ENCODE results near the gene MRPL58.
"Not testable (repeated sequence)": the region's sequence is repeated elsewhere in the genome, so short reads cannot be mapped to it uniquely, and the experiment has no call there.

Gene MRPL58

DNA sequence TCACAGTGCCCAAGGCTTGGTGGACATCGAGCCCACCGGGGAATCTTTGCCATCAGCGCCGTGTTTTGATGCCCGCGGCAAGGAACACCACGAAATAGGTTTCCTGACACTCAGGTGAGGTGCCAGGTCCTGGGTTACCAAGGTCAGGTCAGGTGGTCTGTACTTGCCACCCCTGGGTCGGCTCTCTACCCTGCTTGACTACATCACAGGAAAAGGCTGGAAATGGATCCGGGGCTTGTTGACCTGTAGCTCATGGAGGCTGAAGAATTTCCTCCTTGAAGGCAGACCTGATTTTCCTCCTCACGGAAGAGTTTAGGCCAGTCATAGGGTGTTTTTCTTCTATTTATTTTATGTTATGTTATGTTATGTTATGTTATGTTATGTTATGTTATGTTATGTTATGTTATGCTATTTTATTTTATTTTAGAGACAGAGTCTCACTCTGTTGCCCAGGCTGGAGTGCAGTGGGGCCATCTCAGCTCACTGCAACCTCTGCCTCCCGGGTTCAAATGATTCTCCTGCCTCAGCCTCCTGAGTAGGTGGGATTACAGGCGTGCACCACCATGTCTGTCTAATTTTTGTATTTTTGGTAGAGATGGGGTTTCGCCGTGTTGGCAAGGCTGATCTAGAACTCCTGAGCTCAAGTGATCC is 29.7 kb upstream of the MRPL58 start:
- peak overlapping the region in 19 of 21 experiments; percentile 38 to 83 (median 73) for H3K27ac ChIP-seq
- H3K4me3 ChIP-seq = peak overlapping the region; percentile 29 to 60 (median 51)

DNA sequence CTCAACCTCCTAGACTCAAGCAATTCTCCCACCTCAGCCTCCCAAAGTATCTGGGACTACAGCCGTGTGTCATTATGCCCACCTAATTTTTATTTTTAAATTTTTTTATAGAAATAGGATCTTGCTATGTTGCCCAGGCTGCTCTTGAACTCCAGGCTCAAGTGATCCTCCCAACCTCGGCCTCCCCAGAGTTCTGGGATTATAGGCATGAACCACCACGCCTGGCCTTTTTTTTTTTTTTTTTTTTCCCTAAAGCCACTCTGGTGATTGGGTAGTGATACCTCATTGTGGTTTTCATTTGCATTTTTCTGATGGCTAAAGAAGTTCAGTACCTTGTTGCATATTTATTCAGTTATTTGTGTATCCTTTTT is 26.3 kb upstream of the MRPL58 start:
- no peak overlapping the region for H3K4me3 ChIP-seq
- no peak overlapping the region for H3K27ac ChIP-seq

DNA sequence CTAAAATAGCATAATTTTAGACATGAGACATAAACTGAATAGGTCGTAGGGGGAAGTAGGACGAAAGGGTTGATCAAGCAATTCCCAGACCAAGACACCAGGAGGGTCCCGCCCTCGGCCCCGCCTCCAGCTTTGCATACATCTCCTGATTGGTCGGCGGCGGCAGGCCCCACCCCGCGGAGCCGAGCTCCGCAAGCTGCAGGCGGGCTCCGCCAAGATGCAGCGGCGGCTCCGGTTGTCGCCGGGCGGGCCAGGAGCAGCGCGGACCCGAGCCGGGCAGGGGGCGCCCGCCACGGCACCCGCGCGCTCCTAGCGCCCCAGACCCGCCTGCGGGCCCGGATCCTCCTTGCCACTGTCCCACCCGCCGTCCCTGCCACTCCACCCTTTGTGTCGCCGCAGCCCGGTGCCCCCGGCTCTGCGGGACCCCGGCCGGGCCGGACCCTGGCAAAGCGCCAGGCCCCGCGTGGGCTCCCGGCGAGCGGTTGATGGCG is 25.0 kb upstream of the MRPL58 start, which contains the start of gene CDR2L:
Gene CDR2L (plus strand): TSS at position 215 of the 491 bp plus-strand sequence. CDS start 412 bp downstream, outside the sequence.
- Histone ChIP-seq H3K27ac (peak within 1 kb of the TSS; percentile 23 to 92 (median 86)), H3K4me3 (peak within 1 kb of the TSS; percentile 54 to 85 (median 68))

DNA sequence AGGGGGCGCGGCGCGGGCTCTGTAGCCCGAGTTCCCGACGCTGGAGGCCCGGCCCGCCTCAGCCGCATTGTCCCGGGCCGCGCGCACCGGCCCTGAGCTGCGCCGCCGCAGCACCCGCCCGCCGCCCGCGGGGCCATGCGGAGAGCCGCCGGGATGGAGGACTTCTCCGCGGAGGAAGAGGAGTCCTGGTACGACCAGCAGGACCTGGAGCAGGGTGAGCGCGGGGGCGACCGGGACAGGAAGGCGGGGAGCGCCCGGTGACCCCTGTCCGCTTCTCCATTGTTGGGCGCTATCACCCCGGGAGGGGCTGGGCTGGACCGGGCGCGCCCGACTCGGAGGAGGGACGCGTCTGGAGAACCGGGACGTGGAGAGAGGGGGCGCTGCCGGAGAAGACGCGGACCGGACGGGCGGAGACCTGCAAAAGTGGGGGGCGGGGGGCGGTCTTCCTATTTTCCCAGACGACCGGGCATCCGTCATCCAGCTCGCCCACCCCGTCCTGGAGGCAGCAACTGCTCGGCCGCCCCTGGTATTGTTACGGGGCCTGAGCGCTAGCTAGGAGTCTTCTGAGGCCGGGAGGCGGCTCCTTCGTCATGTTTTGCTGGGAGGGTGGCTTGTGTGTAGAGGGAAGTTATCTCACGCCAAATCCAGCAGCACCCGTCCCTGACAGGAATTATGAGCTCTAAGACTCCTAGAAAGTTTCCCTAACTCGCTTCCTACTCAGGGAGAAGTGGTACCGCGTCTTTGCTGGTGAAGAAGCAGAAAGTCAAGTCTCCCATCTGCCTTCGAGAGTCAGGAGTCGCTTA is 24.4 kb upstream of the MRPL58 start:
- H3K4me3 ChIP-seq = peak overlapping the region; percentile 54 to 85 (median 68)

DNA sequence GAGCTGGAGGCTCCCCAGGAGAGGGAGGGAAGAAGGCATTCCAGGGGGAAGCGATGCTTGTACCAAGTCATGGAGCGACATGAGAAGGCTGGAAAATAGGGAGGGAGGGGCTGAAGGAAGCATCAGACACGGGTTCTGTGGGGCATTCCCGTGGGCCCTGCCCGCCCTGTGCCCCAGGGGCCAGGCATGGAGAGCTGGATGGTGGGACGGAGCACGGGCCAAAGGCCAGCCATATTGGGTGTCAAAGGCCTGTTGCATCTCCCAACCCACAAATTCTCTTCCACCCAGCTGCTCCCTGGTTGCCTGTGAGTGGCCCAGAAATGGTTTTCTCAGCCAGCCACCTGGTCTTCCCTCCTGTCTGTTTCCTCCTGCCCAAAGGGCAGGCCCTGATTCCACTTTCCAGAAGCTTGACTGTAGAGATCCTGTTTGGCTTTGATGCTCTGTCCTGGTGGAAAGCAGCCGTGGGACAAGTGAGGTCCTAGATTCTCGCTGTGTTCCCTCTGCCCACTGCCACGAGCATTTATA is 21.8 kb upstream of the MRPL58 start:
- Histone ChIP-seq H3K4me3 (no peak overlapping the region), H3K27ac (peak overlapping the region in 2 of 21 experiments; percentile 7 to 11)

More for the DNA sequence above, 24.4 kb upstream of the MRPL58 start:
- peak overlapping the region; percentile 23 to 92 (median 86) for H3K27ac ChIP-seq

DNA sequence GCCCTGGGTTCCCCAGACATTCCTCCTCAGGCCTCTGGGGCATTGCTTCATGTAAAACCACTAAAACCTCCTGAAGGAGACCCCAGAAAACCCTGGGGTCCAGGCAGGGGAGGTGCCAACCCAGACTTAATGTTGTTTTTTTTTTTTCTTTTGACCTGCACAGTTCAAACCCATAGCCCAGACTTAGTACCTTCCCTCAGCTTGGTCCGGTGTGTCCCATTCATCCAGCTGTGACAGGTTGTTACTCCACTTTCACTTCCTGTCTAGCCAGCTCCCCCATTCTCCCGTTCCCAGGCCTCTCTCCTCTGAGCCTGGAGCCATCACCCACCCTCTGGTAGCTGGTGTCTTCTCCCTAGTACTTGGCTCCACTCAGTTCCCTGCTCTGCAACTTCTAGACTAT is 20.2 kb upstream of the MRPL58 start:
- H3K27ac ChIP-seq = peak overlapping the region in 3 of 21 experiments; percentile 6 to 72 (median 37)
- no peak overlapping the region for H3K4me3 ChIP-seq

DNA sequence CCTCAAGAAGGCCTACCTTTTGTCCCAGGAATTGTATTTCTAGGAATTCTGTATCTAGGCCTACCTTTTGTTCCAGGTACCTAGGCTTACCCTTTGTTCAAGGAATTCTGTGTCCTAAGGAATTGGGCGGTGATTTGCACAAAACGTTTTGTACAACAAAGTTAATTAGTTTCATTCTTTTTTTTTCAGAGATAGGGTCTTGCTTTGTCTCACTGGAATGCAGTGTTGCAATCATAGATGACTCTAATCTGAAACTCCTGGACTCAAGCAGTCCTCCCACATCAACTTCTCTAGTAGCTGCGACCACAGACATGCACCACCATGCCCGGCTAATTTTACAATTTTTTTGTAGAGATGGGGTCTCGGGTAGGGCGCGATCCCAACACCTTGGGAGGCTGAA is 18.0 kb upstream of the MRPL58 start:
- H3K4me3 ChIP-seq = no peak overlapping the region
- peak overlapping the region in 3 of 21 experiments; percentile 3 to 71 (median 28) for H3K27ac ChIP-seq

DNA sequence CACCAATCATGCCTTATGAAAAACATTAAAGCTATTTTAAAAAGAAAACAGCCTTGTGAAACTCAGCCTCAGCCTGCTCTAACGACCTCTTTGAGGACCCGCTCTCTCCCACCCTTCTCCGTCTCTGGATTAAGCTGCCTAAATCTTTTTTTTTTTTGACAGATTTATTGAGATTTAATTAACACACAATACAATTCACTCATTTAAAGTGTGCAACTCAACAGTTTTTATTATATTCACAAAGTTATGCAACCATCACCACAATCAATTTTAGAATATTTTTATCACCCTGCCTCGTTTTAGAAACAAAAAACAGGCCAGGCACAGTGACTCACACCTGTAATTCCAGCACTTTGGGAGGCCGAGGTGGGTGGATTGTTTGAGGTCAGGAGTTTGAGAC is 16.6 kb upstream of the MRPL58 start:
- no peak overlapping the region for H3K4me3 ChIP-seq
- no peak overlapping the region for H3K27ac ChIP-seq

DNA sequence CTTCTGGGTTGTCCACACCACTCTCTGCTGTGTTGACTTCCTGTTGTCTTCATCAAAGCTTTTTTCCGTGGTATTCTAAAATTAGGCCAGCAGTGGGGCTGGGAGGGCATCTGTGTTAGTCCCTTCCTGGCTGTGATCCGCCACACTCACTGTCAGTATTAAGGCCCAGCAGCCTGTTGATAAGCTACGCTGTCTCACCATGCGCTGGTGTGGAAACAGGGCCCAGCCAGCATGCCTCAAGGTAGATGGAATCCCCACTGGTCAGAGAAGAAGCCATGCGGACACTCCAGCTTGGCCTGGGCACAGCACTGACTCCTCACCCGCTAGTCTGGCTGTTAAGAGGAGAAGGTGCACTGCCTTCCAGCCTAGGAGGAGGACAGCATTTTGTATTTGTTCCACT is 13.7 kb upstream of the MRPL58 start:
- Histone ChIP-seq H3K4me3 (no peak overlapping the region), H3K27ac (no peak overlapping the region)

DNA sequence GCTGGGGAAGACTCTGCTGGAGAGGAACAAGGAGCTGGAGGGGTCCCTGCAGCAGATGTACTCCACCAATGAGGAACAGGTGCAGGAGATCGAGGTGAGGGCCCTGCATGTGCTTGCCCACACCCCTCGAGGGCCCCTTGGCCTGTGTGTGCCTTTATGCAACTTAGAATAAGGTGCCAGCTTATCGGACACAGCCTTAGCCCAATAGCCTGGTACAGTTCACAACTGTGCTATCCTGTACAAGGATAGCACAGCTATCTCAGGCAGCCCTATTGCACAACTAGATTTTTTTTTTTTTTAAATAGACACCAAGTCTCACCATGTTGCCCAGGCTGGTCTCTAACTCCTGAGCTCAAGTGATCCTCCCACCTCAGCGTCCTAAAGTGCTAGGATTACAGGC is 12.9 kb upstream of the MRPL58 start:
- Histone ChIP-seq H3K4me3 (no peak overlapping the region), H3K27ac (no peak overlapping the region)

DNA sequence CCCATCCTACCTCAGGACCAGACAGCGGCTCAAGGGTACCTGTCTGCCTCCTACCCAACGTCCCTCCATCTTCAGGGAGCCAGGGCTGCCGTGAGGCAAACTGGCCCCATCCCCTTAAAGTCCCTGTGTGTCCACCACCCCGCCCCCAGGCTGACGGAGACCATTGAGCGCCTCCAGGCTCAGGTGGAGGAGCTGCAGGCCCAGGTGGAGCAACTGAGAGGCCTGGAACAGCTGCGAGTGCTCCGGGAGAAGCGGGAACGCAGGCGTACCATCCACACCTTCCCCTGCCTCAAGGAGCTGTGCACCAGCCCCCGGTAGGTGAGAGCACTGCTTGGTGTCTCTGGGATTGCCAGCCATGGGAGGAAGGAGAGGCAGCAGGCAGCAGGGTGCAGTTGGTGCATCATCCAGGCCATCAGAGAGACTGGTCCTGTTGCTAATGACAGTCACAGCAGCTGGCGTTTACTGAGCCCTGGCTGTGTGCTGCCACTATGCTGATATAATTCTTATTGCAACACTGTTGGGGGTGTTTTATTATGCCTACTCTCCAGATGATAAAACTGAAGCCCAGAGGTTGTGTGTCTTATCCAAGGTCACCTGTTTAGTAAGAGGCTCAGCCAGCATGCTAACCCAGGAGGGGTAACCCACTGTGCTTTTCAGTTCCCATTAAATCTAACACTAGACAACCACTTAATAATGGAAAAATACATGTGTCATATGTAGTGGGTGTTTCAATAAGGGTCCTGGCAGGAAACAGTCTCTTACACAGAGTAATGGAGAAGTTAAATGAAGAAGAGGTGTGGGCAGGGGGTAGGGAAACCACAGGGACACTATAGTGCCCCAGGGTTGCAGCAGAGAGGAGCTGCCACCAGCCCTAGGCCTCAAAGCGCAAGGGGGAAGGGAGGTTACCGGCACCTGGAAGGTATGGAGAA is 10.3 kb upstream of the MRPL58 start:
- Histone ChIP-seq H3K4me3 (no peak overlapping the region), H3K27ac (no peak overlapping the region)

DNA sequence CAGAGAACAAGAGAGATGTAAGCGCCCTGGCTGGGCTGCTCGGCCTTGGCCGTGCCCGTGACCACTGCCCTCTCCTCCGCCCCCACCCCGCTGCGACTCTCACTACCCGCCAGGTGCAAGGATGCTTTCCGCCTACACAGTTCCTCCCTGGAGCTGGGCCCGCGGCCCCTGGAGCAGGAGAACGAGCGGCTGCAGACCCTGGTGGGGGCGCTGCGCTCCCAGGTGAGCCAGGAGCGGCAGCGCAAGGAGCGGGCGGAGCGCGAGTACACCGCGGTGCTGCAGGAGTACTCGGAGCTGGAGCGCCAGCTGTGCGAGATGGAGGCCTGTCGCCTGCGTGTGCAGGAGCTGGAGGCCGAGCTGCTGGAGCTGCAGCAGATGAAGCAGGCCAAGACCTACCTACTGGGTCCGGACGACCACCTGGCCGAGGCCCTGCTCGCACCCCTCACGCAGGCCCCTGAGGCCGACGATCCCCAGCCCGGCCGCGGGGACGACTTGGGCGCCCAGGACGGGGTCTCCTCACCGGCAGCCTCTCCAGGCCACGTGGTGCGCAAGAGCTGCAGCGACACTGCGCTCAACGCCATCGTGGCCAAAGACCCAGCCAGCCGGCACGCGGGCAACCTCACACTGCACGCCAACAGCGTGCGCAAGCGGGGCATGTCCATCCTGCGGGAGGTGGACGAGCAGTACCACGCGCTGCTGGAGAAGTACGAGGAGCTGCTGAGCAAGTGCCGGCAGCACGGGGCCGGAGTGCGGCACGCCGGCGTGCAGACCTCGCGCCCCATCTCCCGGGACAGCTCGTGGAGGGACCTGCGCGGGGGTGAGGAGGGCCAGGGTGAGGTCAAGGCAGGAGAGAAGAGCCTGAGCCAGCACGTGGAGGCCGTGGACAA is 9.2 kb upstream of the MRPL58 start:
- no peak overlapping the region for H3K4me3 ChIP-seq
- H3K27ac ChIP-seq = no peak overlapping the region

DNA sequence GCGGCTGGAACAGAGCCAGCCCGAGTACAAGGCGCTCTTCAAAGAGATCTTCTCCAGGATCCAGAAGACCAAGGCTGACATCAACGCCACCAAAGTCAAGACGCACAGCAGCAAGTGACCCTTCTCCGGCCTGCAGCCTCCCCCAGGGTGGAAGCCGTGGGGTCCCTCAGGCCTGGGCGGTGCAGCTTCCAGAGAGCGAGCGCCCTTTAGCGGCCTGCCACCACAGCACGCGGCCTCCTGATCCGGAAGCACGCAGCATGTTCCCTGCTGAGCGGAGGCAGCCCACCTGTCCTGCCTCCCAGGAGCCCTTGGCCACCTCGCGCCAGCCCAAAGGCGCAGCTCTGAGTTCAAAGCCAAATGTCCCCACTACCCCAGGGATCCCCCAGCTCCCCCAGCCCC is 8.5 kb upstream of the MRPL58 start:
- no peak overlapping the region for H3K27ac ChIP-seq
- no peak overlapping the region for H3K4me3 ChIP-seq

DNA sequence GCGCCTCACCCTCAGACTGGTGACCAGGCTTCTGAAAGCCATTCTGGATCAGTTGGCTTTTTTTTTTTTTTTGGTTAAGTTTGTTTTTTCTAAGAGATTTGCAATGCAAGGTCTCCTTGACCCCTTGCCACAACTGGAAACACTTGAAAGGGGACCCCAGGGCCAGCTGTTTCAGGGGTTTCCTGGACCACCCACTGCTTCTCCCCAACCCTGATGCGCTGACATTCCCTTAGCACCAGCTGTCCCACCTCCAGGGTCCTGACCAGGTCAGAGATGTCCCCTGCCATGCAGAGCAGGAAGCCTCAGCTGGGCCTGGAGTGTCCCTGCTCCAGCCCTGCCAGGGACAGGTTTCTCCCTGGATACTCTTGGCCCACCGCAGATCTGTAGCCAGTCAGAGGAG is 8.1 kb upstream of the MRPL58 start:
- H3K4me3 ChIP-seq = no peak overlapping the region
- no peak overlapping the region for H3K27ac ChIP-seq

DNA sequence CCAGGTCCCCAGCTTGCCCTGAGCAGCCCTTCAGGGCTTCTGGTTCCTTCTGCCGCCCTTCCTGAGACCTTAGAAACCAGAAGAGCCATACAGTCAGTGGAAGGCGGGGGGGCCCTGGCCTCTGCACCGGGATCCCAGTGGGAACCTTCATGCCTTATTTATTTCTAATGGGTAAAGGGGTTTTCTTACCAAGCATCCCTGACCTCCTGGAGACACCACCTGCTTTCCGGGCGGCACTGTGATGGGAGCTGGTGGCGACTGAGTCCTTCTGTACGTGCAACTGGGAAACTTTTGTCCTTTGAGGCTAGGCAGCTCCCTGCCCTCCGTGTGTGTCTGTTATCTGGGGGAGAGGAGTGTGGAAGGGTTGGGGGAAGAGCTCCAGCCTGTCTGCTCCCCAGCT is 7.2 kb upstream of the MRPL58 start:
- Histone ChIP-seq H3K4me3 (no peak overlapping the region), H3K27ac (no peak overlapping the region)

DNA sequence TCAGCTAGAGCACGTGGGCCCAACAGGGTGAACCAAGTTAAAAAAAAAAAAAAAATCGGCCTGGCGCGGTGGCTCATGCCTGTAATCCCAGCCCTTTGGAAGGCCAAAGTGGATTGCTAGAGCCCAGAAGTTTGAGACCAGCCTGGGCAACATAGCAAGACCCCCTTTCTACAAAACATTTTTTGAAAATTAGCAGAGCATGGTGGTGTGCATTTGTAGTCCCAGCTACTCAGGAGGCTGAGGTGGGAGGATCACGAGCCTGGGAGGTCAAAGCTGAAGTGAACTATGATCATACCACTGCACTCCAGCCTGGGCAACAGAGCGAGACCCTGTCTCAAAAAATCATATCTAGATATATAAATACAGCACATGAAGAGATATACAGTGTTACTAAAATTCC is 6.4 kb upstream of the MRPL58 start:
- not testable (repeated sequence) for H3K4me3 ChIP-seq, H3K27ac ChIP-seq

DNA sequence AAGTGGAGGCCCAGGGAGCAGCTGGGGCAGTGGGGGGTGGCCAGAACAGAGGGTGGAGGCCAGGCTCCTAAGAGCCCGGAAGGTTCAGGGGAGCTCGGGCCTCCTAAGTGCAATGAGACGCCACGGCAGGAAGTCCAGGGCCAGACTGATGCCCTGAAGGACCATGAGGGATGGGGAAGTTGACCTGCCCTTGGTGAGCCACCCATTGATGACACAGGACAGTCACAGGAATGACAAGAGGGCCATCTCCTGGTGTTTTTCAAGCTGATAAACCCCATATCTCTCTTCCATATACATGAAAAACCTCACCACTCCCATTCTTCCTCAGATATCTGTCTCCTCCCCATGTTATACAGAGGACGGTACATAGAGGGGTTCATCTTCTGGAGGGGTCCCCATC is 5.8 kb upstream of the MRPL58 start:
- no peak overlapping the region for H3K4me3 ChIP-seq
- H3K27ac ChIP-seq = no peak overlapping the region

DNA sequence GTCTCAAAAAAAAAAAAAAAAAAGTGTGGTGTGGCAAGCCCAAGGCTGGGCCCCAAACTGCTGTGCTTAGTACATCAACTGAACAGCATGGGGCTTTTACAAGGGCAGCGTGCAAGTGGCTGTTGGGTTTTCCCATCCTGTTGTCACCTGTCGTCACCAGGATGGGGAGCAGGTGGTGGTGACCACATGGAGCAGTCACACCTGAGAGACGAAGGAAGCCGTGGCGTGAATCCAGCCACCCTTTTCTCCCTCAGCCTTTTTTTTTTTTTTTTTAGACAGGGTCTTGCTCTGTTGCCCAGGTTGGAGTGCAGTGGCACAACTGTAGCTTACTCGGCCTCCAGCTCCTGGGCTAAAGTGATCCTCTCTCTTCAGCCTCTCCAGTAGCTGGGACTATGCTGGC is 4.1 kb upstream of the MRPL58 start:
- Histone ChIP-seq H3K4me3 (no peak overlapping the region), H3K27ac (no peak overlapping the region)

Data from skin epidermis (tissue), 12 donors.